ENCODE data around the gene TARS3.

GRCh38 chr15:101698314-101698713, 26.0 kb downstream of the TARS3 start:
- TF ChIP-seq CTCF (IDR thresholded peaks at IDR 0.05), result no peak
- no peak for TF ChIP-seq POLR2A (IDR thresholded peaks at IDR 0.05)

All from right lobe of liver (tissue), 4 donors.